Measurements from ENCODE around the gene EEF1AKMT1.

EEF1AKMT1 gene

DNA sequence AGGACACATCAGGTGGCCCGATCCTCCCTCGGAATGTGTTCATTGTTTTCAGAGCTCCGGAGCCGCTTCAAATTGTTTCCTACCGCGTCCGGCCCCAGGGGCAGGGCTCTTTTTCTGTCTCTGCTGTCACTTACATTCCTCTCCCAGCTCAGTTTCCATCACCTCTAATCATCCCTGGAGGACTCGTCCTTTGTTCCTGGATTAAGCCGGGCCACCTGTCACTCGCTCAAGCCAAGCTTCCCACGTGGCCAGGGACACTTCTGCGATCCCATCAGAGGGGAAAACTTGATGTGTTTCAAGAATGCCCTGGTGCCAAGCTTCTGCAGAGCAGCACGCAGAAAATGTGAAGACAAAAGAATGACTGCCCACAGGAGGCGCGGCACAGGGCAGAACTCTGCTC, 56.8 kb downstream of the EEF1AKMT1 start:
- TF ChIP-seq ESRRG (CRISPR knock-in tag; IDR thresholded peaks at IDR 0.05) (no peak), RARB (CRISPR knock-in tag; IDR thresholded peaks at IDR 0.05) (no peak)

DNA sequence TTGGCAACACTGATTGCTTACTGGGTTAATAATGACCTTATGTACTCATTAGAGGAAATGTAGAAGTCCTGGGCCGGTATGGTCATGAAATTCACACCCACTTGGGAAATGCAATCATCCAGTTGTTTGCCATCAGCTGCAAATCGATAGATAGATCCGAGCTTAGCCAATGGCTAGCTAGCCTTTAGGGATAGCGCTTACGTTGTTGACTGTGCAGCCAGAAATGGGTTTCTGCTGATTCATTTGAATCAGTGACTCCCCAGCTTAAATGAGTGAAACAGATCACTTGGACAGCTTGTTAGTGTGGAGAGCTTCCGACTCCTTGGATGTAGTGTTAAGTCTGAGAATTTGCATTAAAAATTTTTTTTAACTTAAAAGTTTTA, 58.4 kb downstream of the EEF1AKMT1 start:
- TF ChIP-seq BACH2 (CRISPR knock-in tag; IDR thresholded peaks at IDR 0.05; ENCODE audit: borderline replicate concordance) (no peak), RARB (CRISPR knock-in tag; IDR thresholded peaks at IDR 0.05) (no peak), ZNF565 (CRISPR knock-in tag; conservative IDR thresholded peaks at IDR 0.05; ENCODE audit: low read depth) (no peak), PPARA (CRISPR knock-in tag; IDR thresholded peaks at IDR 0.05; ENCODE audit: borderline replicate concordance) (no peak), GLIS3 (CRISPR knock-in tag; IDR thresholded peaks at IDR 0.05) (no peak), ARNTL (CRISPR knock-in tag; IDR thresholded peaks at IDR 0.05; ENCODE audit: borderline replicate concordance, low read depth) (no peak)
- ATAC-seq = no peak

More for the DNA sequence above, 56.8 kb downstream of the EEF1AKMT1 start:
- no peak for ATAC-seq

DNA sequence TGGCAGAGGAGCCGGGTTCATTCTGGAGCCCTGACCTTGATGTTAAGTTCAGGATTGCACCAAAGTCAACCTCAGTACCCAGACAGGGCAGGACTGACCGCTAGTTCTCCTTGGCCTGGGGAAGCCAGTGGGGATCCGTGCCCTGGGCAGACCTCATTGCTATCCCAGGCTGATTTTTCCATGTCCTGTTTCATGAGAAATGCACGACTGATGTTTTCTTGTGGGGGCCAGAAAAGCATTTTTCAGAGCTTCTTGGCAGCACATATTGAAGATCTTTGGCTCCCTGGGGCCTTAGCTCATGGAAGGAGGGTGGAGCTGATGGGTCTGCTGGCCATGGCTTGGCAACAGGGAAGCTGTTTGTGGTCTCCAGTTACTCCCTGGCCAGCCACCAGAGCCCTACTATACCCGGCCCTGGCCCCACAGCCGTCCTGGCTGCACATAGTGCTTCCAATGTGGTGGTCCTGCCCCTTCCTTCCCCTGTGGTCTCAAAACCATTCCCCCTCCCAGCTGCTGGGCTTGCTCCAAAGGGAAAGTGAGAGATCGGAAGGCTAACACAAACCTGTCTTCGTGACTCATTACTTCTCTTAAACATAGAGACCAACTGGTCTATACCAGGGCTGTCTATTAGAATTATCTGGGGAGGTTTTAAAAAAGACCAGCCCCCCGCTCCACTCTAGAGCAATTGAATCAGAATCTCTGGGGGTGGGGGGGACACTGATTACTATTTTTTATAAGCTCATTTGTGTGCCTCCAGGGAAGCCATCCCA, 59.0 kb downstream of the EEF1AKMT1 start:
- TF ChIP-seq, protein P1, sequence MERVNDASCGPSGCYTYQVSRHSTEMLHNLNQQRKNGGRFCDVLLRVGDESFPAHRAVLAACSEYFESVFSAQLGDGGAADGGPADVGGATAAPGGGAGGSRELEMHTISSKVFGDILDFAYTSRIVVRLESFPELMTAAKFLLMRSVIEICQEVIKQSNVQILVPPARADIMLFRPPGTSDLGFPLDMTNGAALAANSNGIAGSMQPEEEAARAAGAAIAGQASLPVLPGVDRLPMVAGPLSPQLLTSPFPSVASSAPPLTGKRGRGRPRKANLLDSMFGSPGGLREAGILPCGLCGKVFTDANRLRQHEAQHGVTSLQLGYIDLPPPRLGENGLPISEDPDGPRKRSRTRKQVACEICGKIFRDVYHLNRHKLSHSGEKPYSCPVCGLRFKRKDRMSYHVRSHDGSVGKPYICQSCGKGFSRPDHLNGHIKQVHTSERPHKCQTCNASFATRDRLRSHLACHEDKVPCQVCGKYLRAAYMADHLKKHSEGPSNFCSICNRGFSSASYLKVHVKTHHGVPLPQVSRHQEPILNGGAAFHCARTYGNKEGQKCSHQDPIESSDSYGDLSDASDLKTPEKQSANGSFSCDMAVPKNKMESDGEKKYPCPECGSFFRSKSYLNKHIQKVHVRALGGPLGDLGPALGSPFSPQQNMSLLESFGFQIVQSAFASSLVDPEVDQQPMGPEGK (CRISPR knock-in tag; IDR thresholded peaks at IDR 0.05; ENCODE audit: borderline replicate concordance) = peak; percentile 46; the same call in 1 of the 2 replicates
- TF ChIP-seq TCF4 (CRISPR knock-in tag; IDR thresholded peaks at IDR 0.05; ENCODE audit: borderline replicate concordance) (no peak), ZNF8 (CRISPR knock-in tag; IDR thresholded peaks at IDR 0.05) (no peak)
- peak; percentile 84 for ATAC-seq

DNA sequence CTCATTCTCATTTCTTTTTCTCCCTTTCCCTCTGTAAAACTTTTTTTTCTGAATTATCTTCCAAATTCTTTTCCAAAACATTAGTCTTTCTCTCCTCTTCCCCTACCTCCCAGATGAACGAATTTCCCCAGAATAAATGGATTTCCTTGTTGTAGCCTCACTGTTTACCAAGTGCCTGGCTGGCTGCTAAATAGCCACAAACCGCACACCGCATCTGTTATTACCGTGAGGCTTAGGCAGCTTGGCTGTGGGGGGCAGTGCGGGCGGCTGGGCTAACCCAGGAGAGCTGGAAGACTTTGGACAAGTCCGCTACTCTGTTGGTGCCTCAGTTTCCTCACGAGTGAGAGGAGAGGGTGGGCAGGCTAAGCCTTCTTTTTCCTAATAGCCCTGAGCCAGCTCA, 59.6 kb downstream of the EEF1AKMT1 start:
- TF ChIP-seq ZNF70 (CRISPR knock-in tag; IDR thresholded peaks at IDR 0.05) = no peak
- TF ChIP-seq ZNF8 (CRISPR knock-in tag; IDR thresholded peaks at IDR 0.05) = no peak
- TF ChIP-seq ZFP3 (CRISPR knock-in tag; IDR thresholded peaks at IDR 0.05) = no peak
- TF ChIP-seq ZFP30 (CRISPR knock-in tag; IDR thresholded peaks at IDR 0.05) = no peak
- TF ChIP-seq ESRRG (CRISPR knock-in tag; IDR thresholded peaks at IDR 0.05) = no peak
- no peak for TF ChIP-seq TOX (CRISPR knock-in tag; IDR thresholded peaks at IDR 0.05; ENCODE audit: borderline replicate concordance)
- TF ChIP-seq, protein P2, sequence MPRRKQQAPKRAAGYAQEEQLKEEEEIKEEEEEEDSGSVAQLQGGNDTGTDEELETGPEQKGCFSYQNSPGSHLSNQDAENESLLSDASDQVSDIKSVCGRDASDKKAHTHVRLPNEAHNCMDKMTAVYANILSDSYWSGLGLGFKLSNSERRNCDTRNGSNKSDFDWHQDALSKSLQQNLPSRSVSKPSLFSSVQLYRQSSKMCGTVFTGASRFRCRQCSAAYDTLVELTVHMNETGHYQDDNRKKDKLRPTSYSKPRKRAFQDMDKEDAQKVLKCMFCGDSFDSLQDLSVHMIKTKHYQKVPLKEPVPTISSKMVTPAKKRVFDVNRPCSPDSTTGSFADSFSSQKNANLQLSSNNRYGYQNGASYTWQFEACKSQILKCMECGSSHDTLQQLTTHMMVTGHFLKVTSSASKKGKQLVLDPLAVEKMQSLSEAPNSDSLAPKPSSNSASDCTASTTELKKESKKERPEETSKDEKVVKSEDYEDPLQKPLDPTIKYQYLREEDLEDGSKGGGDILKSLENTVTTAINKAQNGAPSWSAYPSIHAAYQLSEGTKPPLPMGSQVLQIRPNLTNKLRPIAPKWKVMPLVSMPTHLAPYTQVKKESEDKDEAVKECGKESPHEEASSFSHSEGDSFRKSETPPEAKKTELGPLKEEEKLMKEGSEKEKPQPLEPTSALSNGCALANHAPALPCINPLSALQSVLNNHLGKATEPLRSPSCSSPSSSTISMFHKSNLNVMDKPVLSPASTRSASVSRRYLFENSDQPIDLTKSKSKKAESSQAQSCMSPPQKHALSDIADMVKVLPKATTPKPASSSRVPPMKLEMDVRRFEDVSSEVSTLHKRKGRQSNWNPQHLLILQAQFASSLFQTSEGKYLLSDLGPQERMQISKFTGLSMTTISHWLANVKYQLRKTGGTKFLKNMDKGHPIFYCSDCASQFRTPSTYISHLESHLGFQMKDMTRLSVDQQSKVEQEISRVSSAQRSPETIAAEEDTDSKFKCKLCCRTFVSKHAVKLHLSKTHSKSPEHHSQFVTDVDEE (CRISPR knock-in tag; IDR thresholded peaks at IDR 0.05) = no peak
- TF ChIP-seq TCF4 (CRISPR knock-in tag; IDR thresholded peaks at IDR 0.05; ENCODE audit: borderline replicate concordance) = no peak
- TF ChIP-seq, protein P3, sequence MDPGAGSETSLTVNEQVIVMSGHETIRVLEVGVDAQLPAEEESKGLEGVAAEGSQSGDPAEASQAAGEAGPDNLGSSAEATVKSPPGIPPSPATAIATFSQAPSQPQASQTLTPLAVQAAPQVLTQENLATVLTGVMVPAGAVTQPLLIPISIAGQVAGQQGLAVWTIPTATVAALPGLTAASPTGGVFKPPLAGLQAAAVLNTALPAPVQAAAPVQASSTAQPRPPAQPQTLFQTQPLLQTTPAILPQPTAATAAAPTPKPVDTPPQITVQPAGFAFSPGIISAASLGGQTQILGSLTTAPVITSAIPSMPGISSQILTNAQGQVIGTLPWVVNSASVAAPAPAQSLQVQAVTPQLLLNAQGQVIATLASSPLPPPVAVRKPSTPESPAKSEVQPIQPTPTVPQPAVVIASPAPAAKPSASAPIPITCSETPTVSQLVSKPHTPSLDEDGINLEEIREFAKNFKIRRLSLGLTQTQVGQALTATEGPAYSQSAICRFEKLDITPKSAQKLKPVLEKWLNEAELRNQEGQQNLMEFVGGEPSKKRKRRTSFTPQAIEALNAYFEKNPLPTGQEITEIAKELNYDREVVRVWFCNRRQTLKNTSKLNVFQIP (CRISPR knock-in tag; IDR thresholded peaks at IDR 0.05; ENCODE audit: borderline replicate concordance, low read depth) = no peak
- TF ChIP-seq, protein P4, sequence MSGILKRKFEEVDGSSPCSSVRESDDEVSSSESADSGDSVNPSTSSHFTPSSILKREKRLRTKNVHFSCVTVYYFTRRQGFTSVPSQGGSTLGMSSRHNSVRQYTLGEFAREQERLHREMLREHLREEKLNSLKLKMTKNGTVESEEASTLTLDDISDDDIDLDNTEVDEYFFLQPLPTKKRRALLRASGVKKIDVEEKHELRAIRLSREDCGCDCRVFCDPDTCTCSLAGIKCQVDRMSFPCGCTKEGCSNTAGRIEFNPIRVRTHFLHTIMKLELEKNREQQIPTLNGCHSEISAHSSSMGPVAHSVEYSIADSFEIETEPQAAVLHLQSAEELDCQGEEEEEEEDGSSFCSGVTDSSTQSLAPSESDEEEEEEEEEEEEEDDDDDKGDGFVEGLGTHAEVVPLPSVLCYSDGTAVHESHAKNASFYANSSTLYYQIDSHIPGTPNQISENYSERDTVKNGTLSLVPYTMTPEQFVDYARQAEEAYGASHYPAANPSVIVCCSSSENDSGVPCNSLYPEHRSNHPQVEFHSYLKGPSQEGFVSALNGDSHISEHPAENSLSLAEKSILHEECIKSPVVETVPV (CRISPR knock-in tag; IDR thresholded peaks at IDR 0.05) = no peak
- no peak for TF ChIP-seq OSR1 (CRISPR knock-in tag; IDR thresholded peaks at IDR 0.05)
- TF ChIP-seq ZNF565 (CRISPR knock-in tag; conservative IDR thresholded peaks at IDR 0.05; ENCODE audit: low read depth) = no peak
- TF ChIP-seq, protein P5, sequence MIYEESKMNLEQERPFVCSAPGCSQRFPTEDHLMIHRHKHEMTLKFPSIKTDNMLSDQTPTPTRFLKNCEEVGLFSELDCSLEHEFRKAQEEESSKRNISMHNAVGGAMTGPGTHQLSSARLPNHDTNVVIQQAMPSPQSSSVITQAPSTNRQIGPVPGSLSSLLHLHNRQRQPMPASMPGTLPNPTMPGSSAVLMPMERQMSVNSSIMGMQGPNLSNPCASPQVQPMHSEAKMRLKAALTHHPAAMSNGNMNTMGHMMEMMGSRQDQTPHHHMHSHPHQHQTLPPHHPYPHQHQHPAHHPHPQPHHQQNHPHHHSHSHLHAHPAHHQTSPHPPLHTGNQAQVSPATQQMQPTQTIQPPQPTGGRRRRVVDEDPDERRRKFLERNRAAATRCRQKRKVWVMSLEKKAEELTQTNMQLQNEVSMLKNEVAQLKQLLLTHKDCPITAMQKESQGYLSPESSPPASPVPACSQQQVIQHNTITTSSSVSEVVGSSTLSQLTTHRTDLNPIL (CRISPR knock-in tag; IDR thresholded peaks at IDR 0.05; ENCODE audit: low read depth) = no peak
- TF ChIP-seq, protein P1 (CRISPR knock-in tag; IDR thresholded peaks at IDR 0.05; ENCODE audit: borderline replicate concordance) = no peak
- ATAC-seq = peak; percentile 3; the same call in 2 of the 3 replicates

Data from SK-N-SH treated with all-trans-retinoic acid at 6 μM for 48 hours (cell line).